ENCODE data around the gene OIP5. TPM values are rescaled to one million over a fixed set of nuclear protein-coding genes. Genes with fewer than 3 reads are reported as not detected.
"Not testable (repeated sequence)": the region's sequence is repeated elsewhere in the genome, so short reads cannot be mapped to it uniquely, and the experiment has no call there.

Gene OIP5
- total RNA-seq, 4 donors from 2014 or later = 0.46 to 0.48 TPM; not detected in 2

- ATAC-seq (ENCODE audit: low FRiP score) (no peak), DNase-seq (ENCODE audit: low spot score) (no peak)
- TF ChIP-seq, protein P1, sequence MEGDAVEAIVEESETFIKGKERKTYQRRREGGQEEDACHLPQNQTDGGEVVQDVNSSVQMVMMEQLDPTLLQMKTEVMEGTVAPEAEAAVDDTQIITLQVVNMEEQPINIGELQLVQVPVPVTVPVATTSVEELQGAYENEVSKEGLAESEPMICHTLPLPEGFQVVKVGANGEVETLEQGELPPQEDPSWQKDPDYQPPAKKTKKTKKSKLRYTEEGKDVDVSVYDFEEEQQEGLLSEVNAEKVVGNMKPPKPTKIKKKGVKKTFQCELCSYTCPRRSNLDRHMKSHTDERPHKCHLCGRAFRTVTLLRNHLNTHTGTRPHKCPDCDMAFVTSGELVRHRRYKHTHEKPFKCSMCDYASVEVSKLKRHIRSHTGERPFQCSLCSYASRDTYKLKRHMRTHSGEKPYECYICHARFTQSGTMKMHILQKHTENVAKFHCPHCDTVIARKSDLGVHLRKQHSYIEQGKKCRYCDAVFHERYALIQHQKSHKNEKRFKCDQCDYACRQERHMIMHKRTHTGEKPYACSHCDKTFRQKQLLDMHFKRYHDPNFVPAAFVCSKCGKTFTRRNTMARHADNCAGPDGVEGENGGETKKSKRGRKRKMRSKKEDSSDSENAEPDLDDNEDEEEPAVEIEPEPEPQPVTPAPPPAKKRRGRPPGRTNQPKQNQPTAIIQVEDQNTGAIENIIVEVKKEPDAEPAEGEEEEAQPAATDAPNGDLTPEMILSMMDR (IDR thresholded peaks at IDR 0.05) = no peak
Measured at GRCh38 chr15:41279535-41280283, 52.7 kb downstream of the OIP5 start.

DNA sequence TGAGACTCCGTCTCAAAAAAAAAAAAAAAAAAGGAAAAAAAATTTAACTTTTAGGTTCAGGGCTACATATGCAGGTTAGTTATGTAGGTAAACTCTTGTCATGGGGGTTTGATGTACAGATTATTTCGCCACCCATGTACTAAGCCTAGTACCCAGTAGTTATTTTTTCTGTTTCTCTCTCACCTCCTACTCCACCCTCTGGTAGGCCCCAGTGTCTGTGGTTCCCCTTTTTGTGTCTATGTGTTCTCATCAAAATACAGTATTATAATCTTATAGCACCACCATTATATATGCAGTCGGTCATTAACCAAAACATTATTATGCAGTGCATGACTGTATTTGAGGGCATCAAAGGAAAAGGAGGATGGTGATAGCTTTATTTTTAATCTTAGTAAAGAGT, 54.1 kb downstream of the OIP5 start:
- ATAC-seq (ENCODE audit: low FRiP score) = no peak
- TF ChIP-seq, protein P1 (IDR thresholded peaks at IDR 0.05) = no peak
- no peak for DNase-seq (ENCODE audit: low spot score)

- TF ChIP-seq, protein P1 (IDR thresholded peaks at IDR 0.05) = no peak
- ATAC-seq (ENCODE audit: low FRiP score) = no peak
Measured at GRCh38 chr15:41276831-41277230, 55.6 kb downstream of the OIP5 start.

DNA sequence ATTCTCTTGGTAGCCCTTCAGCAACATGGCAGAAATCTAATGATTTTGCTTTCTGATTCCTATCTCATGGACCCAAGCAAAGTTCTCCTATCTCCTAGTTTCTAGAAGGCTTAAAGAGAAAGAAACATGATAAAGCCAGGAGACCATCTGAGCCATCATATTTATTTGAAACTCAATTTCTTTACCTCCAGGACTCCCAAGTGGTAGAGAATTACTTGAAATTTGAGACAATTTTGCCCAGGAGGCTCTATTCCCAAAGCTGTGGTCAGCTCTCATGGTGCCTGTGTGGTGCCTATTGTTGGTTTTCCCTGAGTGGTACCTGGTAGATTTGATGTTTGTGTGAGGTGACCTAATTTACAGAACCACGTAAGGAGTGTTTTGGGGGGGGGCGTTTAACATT, 62.5 kb downstream of the OIP5 start:
- DNase-seq (ENCODE audit: low spot score) (no peak), ATAC-seq (ENCODE audit: low FRiP score) (no peak)
- TF ChIP-seq, protein P1 (IDR thresholded peaks at IDR 0.05) = no peak

More at GRCh38 chr15:41276831-41277230, 55.6 kb downstream of the OIP5 start:
- DNase-seq (ENCODE audit: low spot score) = no peak

GRCh38 chr15:41263891-41264351, 68.5 kb downstream of the OIP5 start:
- ATAC-seq (ENCODE audit: low FRiP score) (peak; percentile 70), DNase-seq (ENCODE audit: low spot score) (no peak)
- TF ChIP-seq, protein P1 (IDR thresholded peaks at IDR 0.05) = no peak

GRCh38 chr15:41262571-41262970, 69.8 kb downstream of the OIP5 start:
- DNase-seq (ENCODE audit: low spot score) = no peak
- TF ChIP-seq, protein P1 (IDR thresholded peaks at IDR 0.05) = no peak
- no peak for ATAC-seq (ENCODE audit: low FRiP score)

GRCh38 chr15:41260924-41261323, 71.5 kb downstream of the OIP5 start:
- DNase-seq (ENCODE audit: low spot score); ATAC-seq (ENCODE audit: low FRiP score): not testable (repeated sequence)
